Heart right ventricle (tissue), 16 donors: Measurements from ENCODE around the gene RUNDC1. TPM values are rescaled to one million over a fixed set of nuclear protein-coding genes. Genes with fewer than 3 reads are reported as not detected.

Experiments
- ATAC-seq, 8 donors: fragments of 200-7000 bp; cut with Tn5 transposase; one replicate each; pipeline ENCODE4 v1.9.1; 2020; ENCODE audit warnings: mild to moderate bottlenecking in 8 of 8, moderate library complexity in 8 of 8, moderate number of reproducible peaks in 1 of 8
- DNase-seq, 2 donors: peaks; one replicate each; pipeline ENCODE4 v3.0.0-alpha.2; 2020
- H3K27ac ChIP-seq, 10 donors: fragments of 200-600 bp; sonication (generic) in 2 of 10; one replicate each; pipeline versions ENCODE4 v1.5.0 to v1.8.0; 2020 to 2022; ENCODE audit warnings: mild to moderate bottlenecking in 3 of 10
- H3K27me3 ChIP-seq, 7 donors: fragments of 200-600 bp; one replicate each; pipeline ENCODE4 v1.8.0; 2021 to 2022; ENCODE audit warnings: mild to moderate bottlenecking in 2 of 7
- H3K36me3 ChIP-seq, 9 donors: fragments of 200-600 bp; sonication (generic) in 1 of 9; one replicate each; pipeline versions ENCODE4 v1.5.0 to v1.8.0; 2020 to 2022; ENCODE audit warnings: mild to moderate bottlenecking in 2 of 9
- H3K4me1 ChIP-seq, 9 donors: fragments of 200-600 bp; sonication (generic) in 1 of 9; one replicate each; pipeline versions ENCODE4 v1.5.0 to v1.8.0; 2020 to 2022; ENCODE audit warnings: mild to moderate bottlenecking in 4 of 9
- H3K4me3 ChIP-seq, 10 donors: fragments of 200-600 bp; sonication (generic) in 2 of 10; one replicate each; pipeline versions ENCODE4 v1.5.0 to v1.8.0; 2020 to 2022; ENCODE audit warnings: mild to moderate bottlenecking in 7 of 10, moderate library complexity in 2 of 10
- H3K9me3 ChIP-seq, 11 donors: fragments of 200-600 bp in 10 of 11; sonication (generic) in 2 of 11; one replicate each; pipeline versions ENCODE4 v1.5.0 to v1.8.0; 2013 to 2022; ENCODE audit warnings: mild to moderate bottlenecking in 2 of 11, control low read depth in 1 of 11, moderate library complexity in 1 of 11
- WGBS, 2 donors: extraction: QIAGEN DNeasy Blood & Tissue Kit; methylation state at CpG; one replicate each; pipeline ENCODE4 v1.1.7; 2013; ENCODE audit warnings: inconsistent platforms in 1 of 2; 5-methylcytosine and 5-hydroxymethylcytosine counted together
- intact Hi-C, 10 donors: fragments of 100-400 bp; cut with DNase I; formaldehyde crosslinking; loops; one replicate each; pipeline versions ENCODE4 v1.11.1 to v1.14.2; 2022
- polyA plus RNA-seq, 2 donors: library from polyadenylated mRNA; stranded (reverse); fragments of 200-250 nt; gene quantifications; one replicate each; pipeline ENCODE4 v1.2.3, GENCODE V29; 2013
- total RNA-seq, 10 donors: library from RNA; stranded (reverse); fragmentation: NEBNext Ultra II Directional in 3 of 10; extraction: Animal tissue kit (Norgen Biotek cat#: 25700) in 3 of 10; gene quantifications; one replicate each; pipeline versions ENCODE4 v1.2.1 to v1.2.4, GENCODE V29; 2021 to 2023
- TF ChIP-seq, protein P1 (sequence below), 9 donors: fragments of 200-600 bp; sonication (generic) in 2 of 9; IDR thresholded peaks; one replicate each; pipeline versions ENCODE4 v1.5.0 to v1.8.0; 2021 to 2022; ENCODE audit warnings: antibody characterized with exemption in 9 of 9, mild to moderate bottlenecking in 5 of 9, moderate library complexity in 1 of 9
- donor health status: Arrhythmogenic right ventricular cardiomyopathy.
- donor health status: ischemic (EF 13 %, LVEDD 7.1; RV severe dilation, severe dysfunction).
- donor health status: healthy with polysubstance abuse.
- donor health status: DM: no; HTN: yes; CAD: no.
- donor health status: DM: no; HTN: no; CAD: no.
- donor health status: ischemic (EF 25% LVEDD 6.9; RV normal size, moderate dysfunction).
- donor health status: ischemic (EF 25% LVEDD 5.7; RV mildly dilated, moderate dysfunction).
- donor health status: healthy.
- donor health status: DM: yes; HTN: yes; CAD: no.
- donor health status: Ischemic cardiomyopathy.
- donor health status: ischemic (EF 35%, LVEDD 5.7; RV mildly dilated, moderate dysfunction).
- donor health status: nonischemic (EF 11% LVEDD 7.7; RV severe dilation, severe dysfunction).
- donor health status: DM: yes; HTN: yes; CAD: no.
- donor health status: PGD.
- donor health status: ischemic (EF 29% LVEDD 5.4; RV normal size, mild dysfunction).
- donor health status: nonischemic (EF 23%, LVEDD 6.1; RV moderate dilation, normal function).

Gene RUNDC1
- total and polyA plus RNA-seq, 12 donors: 5.6 to 21.0 (median 10.9) TPM

- no peak for ATAC-seq
- Histone ChIP-seq H3K4me1 (no peaks in the 10 kb centered on the region), H3K27ac (no peak overlapping the region), H3K36me3 (no peaks in the 10 kb centered on the region), H3K9me3 (no peaks in the 10 kb centered on the region), H3K4me3 (no peak overlapping the region), H3K27me3 (no peaks in the 10 kb centered on the region)
- DNase-seq: no peak
- WGBS, 2 donors: 85 to 95% methylated on average over 3 of the region's 3 CpGs
- intact Hi-C loops: loop anchor here in 2 of 10 donors (10.0 kb wide), 2 partner anchors 80 to 310 kb away; no protein-coding TSS in a partner anchor
- TF ChIP-seq, protein P1, sequence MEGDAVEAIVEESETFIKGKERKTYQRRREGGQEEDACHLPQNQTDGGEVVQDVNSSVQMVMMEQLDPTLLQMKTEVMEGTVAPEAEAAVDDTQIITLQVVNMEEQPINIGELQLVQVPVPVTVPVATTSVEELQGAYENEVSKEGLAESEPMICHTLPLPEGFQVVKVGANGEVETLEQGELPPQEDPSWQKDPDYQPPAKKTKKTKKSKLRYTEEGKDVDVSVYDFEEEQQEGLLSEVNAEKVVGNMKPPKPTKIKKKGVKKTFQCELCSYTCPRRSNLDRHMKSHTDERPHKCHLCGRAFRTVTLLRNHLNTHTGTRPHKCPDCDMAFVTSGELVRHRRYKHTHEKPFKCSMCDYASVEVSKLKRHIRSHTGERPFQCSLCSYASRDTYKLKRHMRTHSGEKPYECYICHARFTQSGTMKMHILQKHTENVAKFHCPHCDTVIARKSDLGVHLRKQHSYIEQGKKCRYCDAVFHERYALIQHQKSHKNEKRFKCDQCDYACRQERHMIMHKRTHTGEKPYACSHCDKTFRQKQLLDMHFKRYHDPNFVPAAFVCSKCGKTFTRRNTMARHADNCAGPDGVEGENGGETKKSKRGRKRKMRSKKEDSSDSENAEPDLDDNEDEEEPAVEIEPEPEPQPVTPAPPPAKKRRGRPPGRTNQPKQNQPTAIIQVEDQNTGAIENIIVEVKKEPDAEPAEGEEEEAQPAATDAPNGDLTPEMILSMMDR (IDR thresholded peaks at IDR 0.05): no peak
Observed at GRCh38 chr17:43034894-43035293, 54.5 kb downstream of the RUNDC1 start.

DNA sequence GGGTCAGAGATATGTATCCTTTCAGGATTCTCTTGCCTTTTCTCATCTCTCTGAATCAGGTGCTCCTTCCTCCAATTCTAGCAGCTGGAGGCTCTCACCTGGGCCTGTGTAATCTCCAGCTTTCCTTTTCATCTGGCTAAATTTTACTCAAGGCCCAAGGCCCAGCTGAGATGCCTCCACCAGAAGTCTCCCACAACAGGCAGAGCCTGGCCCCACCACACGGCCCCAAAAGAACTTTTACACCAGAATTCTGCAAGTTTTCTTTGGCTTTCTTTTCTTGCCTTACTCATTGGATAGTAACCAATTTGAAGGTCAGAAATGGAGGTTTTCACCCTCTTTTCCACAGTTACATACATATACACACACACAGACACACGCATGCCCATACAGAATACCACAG lies 59.3 kb downstream of the RUNDC1 start:
- WGBS, 2 donors: 92 to 93% methylated on average over 2 of the region's 2 CpGs
- intact Hi-C loops: loop anchor here in 2 of 10 donors (10.0 kb wide), 2 partner anchors 75 to 305 kb away; no protein-coding TSS in a partner anchor
- Histone ChIP-seq H3K27ac (no peak overlapping the region), H3K36me3 (peaks cover 0 to 4% (median 0%) of the 10 kb centered on the region in 9 donors), H3K9me3 (no peaks in the 10 kb centered on the region), H3K4me3 (no peak overlapping the region), H3K27me3 (no peaks in the 10 kb centered on the region), H3K4me1 (no peaks in the 10 kb centered on the region)
- DNase-seq (no peak), ATAC-seq (no peak)
- TF ChIP-seq, protein P1 (IDR thresholded peaks at IDR 0.05): no peak

GRCh38 chr17:43040655-43041054 lies 60.3 kb downstream of the RUNDC1 start:
- WGBS, 2 donors: 84 to 100% methylated on average over 2 of the region's 2 CpGs
- ATAC-seq: no peak
- Histone ChIP-seq H3K27me3 (no peaks in the 10 kb centered on the region), H3K36me3 (peaks cover 0 to 12% (median 0%) of the 10 kb centered on the region in 9 donors), H3K4me3 (no peak overlapping the region), H3K27ac (no peak overlapping the region), H3K4me1 (no peaks in the 10 kb centered on the region), H3K9me3 (no peaks in the 10 kb centered on the region)
- intact Hi-C loops: no loop called here
- no peak for DNase-seq
- TF ChIP-seq, protein P1 (IDR thresholded peaks at IDR 0.05): no peak

DNA sequence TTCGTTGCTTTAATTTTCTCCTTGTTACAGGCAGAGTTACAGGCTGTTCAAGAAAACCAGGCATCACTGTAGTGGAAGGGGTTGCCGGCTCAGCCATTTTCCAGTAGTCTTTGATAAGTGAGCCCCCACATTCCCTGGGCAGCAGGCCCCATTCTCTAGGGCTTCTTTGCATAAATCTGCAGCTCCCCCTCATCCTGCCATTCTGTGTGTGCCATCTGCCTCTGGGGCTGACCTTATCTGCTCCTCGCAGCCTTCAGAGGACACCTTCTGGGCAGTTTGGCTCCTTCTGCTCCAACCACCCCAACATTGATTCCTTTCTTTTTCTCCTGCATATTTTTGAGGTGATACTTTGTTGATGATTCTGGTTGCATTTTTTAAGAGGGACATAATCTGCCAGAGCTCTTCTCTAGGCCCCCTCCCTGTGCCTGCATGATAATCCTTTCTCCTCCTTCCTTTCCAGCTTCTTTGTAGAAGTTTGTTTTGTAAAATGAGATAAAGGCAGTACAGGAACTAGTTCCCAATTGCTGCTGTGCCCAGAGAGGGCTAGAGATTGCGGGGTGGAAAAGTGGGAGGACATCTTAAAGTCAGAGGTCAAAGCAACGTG lies 61.8 kb downstream of the RUNDC1 start:
- ATAC-seq (no peak), DNase-seq (no peak)
- H3K36me3 ChIP-seq: peaks cover 0 to 13% (median 0%) of the 10 kb centered on the region in 9 donors
- no peaks in the 10 kb centered on the region for H3K9me3 ChIP-seq
- no peak overlapping the region for H3K27ac ChIP-seq
- no peaks in the 10 kb centered on the region for H3K27me3 ChIP-seq
- intact Hi-C loops: no loop called here
- H3K4me1 ChIP-seq: no peaks in the 10 kb centered on the region
- WGBS, 2 donors: 70 to 72% methylated on average over 5 of the region's 5 CpGs
- no peak overlapping the region for H3K4me3 ChIP-seq
- TF ChIP-seq, protein P1 (IDR thresholded peaks at IDR 0.05): no peak

Other genes starting within 250 kb of the RUNDC1 start
- 10 to 100 TPM; 31.7 to 50.5 (median 46.3) TPM for gene EZH1, start 235.5 kb upstream of the RUNDC1 start, total RNA-seq
- 10 to 100 TPM; 16.0 to 33.8 TPM for gene EZH1, start 235.5 kb upstream of the RUNDC1 start, polyA plus RNA-seq
- 10 to 100 TPM; 32.1 to 54.8 (median 38.2) TPM for gene RAMP2, start 219.3 kb upstream of the RUNDC1 start, total RNA-seq
- 100 to 1,000 TPM in 1 of 2 donors, 10 to 100 TPM in 1; 46.4 to 105 TPM for gene RAMP2, start 219.3 kb upstream of the RUNDC1 start, polyA plus RNA-seq
- gene VPS25, start 207.1 kb upstream of the RUNDC1 start, total RNA-seq: 10 to 100 TPM; 33.3 to 47.4 (median 37.3) TPM
- 10 to 100 TPM; 28.0 to 80.9 TPM for gene VPS25, start 207.1 kb upstream of the RUNDC1 start, polyA plus RNA-seq
- gene WNK4, start 200.0 kb upstream of the RUNDC1 start, total RNA-seq: under 1 TPM in 1 of 10 donors, not detected in 9; 0.14 TPM
- under 1 TPM; 0.03 to 0.07 TPM for gene WNK4, start 200.0 kb upstream of the RUNDC1 start, polyA plus RNA-seq
- 10 to 100 TPM; 56.1 to 85.7 (median 72.1) TPM for gene COA3, start 181.9 kb upstream of the RUNDC1 start, total RNA-seq
- 100 to 1,000 TPM in 1 of 2 donors, 10 to 100 TPM in 1; 91.2 to 142 TPM for gene COA3, start 181.9 kb upstream of the RUNDC1 start, polyA plus RNA-seq
- under 1 TPM in 3 of 10 donors, not detected in 7; 0.11 to 0.42 (median 0.39) TPM for gene CNTD1, start 181.7 kb upstream of the RUNDC1 start, total RNA-seq
- gene CNTD1, start 181.7 kb upstream of the RUNDC1 start, polyA plus RNA-seq: under 1 TPM; 0.20 to 0.29 TPM
- gene BECN1, start 156.3 kb upstream of the RUNDC1 start, total RNA-seq: 10 to 100 TPM; 71.1 to 87.8 (median 78.3) TPM
- gene BECN1, start 156.3 kb upstream of the RUNDC1 start, polyA plus RNA-seq: 10 to 100 TPM; 25.2 to 54.8 TPM
- 10 to 100 TPM; 52.1 to 87.4 (median 70.3) TPM for gene PSME3, start 147.2 kb upstream of the RUNDC1 start, total RNA-seq
- 100 to 1,000 TPM in 1 of 2 donors, 10 to 100 TPM in 1; 26.0 to 103 TPM for gene PSME3, start 147.2 kb upstream of the RUNDC1 start, polyA plus RNA-seq
- under 1 TPM; 0.14 to 0.72 (median 0.45) TPM for gene AOC2, start 136.0 kb upstream of the RUNDC1 start, total RNA-seq
- under 1 TPM; 0.51 to 0.54 TPM for gene AOC2, start 136.0 kb upstream of the RUNDC1 start, polyA plus RNA-seq
- 10 to 100 TPM in 5 of 10 donors, 1 to 10 TPM in 5; 4.7 to 19.0 (median 10.4) TPM for gene AOC3, start 129.4 kb upstream of the RUNDC1 start, total RNA-seq
- gene AOC3, start 129.4 kb upstream of the RUNDC1 start, polyA plus RNA-seq: 10 to 100 TPM; 16.0 to 18.0 TPM
- gene G6PC1, start 79.8 kb upstream of the RUNDC1 start, total RNA-seq: not detected
- not detected for gene G6PC1, start 79.8 kb upstream of the RUNDC1 start, polyA plus RNA-seq
- gene AARSD1, start 16.1 kb upstream of the RUNDC1 start, total RNA-seq: 10 to 100 TPM; 20.0 to 34.7 (median 28.9) TPM
- 100 to 1,000 TPM in 1 of 2 donors, 10 to 100 TPM in 1; 55.8 to 125 TPM for gene AARSD1, start 16.1 kb upstream of the RUNDC1 start, polyA plus RNA-seq
- gene PTGES3L, start 485 bp upstream of the RUNDC1 start, total RNA-seq: 10 to 100 TPM; 35.0 to 58.8 (median 40.5) TPM
- 10 to 100 TPM; 33.9 to 45.3 TPM for gene PTGES3L, start 485 bp upstream of the RUNDC1 start, polyA plus RNA-seq
- 100 to 1,000 TPM; 388 to 841 (median 519) TPM for gene RPL27, start 17.9 kb downstream of the RUNDC1 start, total RNA-seq
- gene RPL27, start 17.9 kb downstream of the RUNDC1 start, polyA plus RNA-seq: 1,000 to 10,000 TPM; 1,760 to 2,790 TPM
- gene IFI35, start 26.2 kb downstream of the RUNDC1 start, total RNA-seq: 10 to 100 TPM in 6 of 10 donors, 1 to 10 TPM in 4; 7.0 to 61.6 (median 13.2) TPM
- 10 to 100 TPM; 13.0 to 26.0 TPM for gene IFI35, start 26.2 kb downstream of the RUNDC1 start, polyA plus RNA-seq
- 10 to 100 TPM; 48.5 to 99.2 (median 70.8) TPM for gene VAT1, start 41.8 kb downstream of the RUNDC1 start, total RNA-seq
- gene VAT1, start 41.8 kb downstream of the RUNDC1 start, polyA plus RNA-seq: 10 to 100 TPM; 54.6 to 66.5 TPM
- gene RND2, start 44.7 kb downstream of the RUNDC1 start, total RNA-seq: 1 to 10 TPM in 1 of 10 donors, under 1 TPM in 9; 0.16 to 2.3 (median 0.51) TPM
- under 1 TPM; 0.14 to 0.95 TPM for gene RND2, start 44.7 kb downstream of the RUNDC1 start, polyA plus RNA-seq
- 10 to 100 TPM in 3 of 10 donors, 1 to 10 TPM in 7; 4.1 to 12.0 (median 8.2) TPM for gene BRCA1, start 144.8 kb downstream of the RUNDC1 start, total RNA-seq
- 1 to 10 TPM; 2.2 to 3.1 TPM for gene BRCA1, start 144.8 kb downstream of the RUNDC1 start, polyA plus RNA-seq
- 100 to 1,000 TPM in 7 of 10 donors, 10 to 100 TPM in 3; 80.3 to 120 (median 107) TPM for gene NBR1, start 190.6 kb downstream of the RUNDC1 start, total RNA-seq
- gene NBR1, start 190.6 kb downstream of the RUNDC1 start, polyA plus RNA-seq: 10 to 100 TPM; 28.5 to 39.9 TPM
- 10 to 100 TPM in 1 of 10 donors, 1 to 10 TPM in 9; 1.9 to 10.4 (median 2.7) TPM for gene TMEM106A, start 231.3 kb downstream of the RUNDC1 start, total RNA-seq
- 1 to 10 TPM; 1.1 to 3.2 TPM for gene TMEM106A, start 231.3 kb downstream of the RUNDC1 start, polyA plus RNA-seq
- gene CCDC200, start 248.1 kb downstream of the RUNDC1 start, total RNA-seq: not detected
- gene CCDC200, start 248.1 kb downstream of the RUNDC1 start, polyA plus RNA-seq: not detected